ENCODE data around the gene RFNG.

Gene RFNG

DNA sequence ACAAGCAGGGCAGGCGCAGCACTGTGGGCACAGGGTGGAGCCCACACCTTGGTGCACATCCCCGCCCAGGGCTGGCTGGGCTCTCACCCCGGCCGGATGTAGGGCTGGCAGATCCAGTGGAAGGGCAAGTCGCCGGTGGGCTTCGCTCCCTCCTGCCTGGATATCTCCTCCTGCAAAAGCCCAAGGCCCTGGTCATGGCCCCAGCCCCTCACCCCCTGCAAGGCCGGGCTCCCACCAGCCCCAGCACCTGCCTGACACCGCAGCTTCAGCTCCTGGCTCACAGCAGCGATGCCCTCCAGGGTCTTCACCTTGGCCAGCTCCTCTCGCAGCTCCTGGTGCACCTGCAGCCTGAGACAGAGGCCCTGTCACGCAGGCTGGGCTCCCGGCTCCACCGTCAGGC, 9.0 kb upstream of the RFNG start:
- no CpG with 5 or more reads among the region's 14 CpGs for WGBS (ENCODE audit: extremely low coverage, insufficient coverage, insufficient read length)
- no peak overlapping the region for H2AFZ ChIP-seq (ENCODE audit: insufficient read depth, low read length, poor library complexity)
- H2BK12ac ChIP-seq (ENCODE audit: low read length): no peak overlapping the region
- H3K27ac ChIP-seq (ENCODE audit: low read depth, low read length): no peak overlapping the region
- H4K8ac ChIP-seq (ENCODE audit: low read depth, low read length): no peak overlapping the region
- no peak overlapping the region for H3K14ac ChIP-seq (ENCODE audit: low read length)
- DNase-seq: no peak
- no peak overlapping the region for H4K12ac ChIP-seq (ENCODE audit: low read depth, low read length)
- H3K4ac ChIP-seq (ENCODE audit: low read depth, low read length): no peak overlapping the region
- H4K91ac ChIP-seq (ENCODE audit: low read depth, low read length): no peak overlapping the region
- H3K79me1 ChIP-seq (ENCODE audit: low read length): peaks cover 4% of the 10 kb centered on the region
- H3K18ac ChIP-seq (ENCODE audit: low read length): no peak overlapping the region
- H3K36me3 ChIP-seq (ENCODE audit: control insufficient read depth in 1 of 2, insufficient read depth in 2 of 2, low read length in 2 of 2): peaks cover 78 to 82% of the 10 kb centered on the region in 2 experiments
- peaks cover 5% of the 10 kb centered on the region for H3K79me2 ChIP-seq (ENCODE audit: control insufficient read depth, insufficient read depth, low read length, poor library complexity)
- no peak overlapping the region for H2BK5ac ChIP-seq (ENCODE audit: low read depth, low read length, poor library complexity)
- no peak overlapping the region for H3K4me3 ChIP-seq (ENCODE audit: low read depth, low read length)
- no peak overlapping the region for H3K23ac ChIP-seq (ENCODE audit: low read length)
- no peak overlapping the region for H2AK5ac ChIP-seq (ENCODE audit: low read length)
- H2BK120ac ChIP-seq (ENCODE audit: insufficient read depth, low read length, poor library complexity): no peak overlapping the region
- no peak overlapping the region for H3K4me2 ChIP-seq (ENCODE audit: low read length)
- no peak overlapping the region for H3K9ac ChIP-seq (ENCODE audit: low read length)
- H3K4me1 ChIP-seq (ENCODE audit: control insufficient read depth in 1 of 2, insufficient read depth in 2 of 2, low read length in 2 of 2): peaks cover 6 to 7% of the 10 kb centered on the region in 2 experiments
- H3K27me3 ChIP-seq (ENCODE audit: insufficient read depth, low read length): no peaks in the 10 kb centered on the region
- H3K9me3 ChIP-seq (ENCODE audit: insufficient read depth, low read depth, low read length): peaks cover 2% of the 10 kb centered on the region

GRCh38 chr17:82060001-82060380, 8.4 kb upstream of the RFNG start:
- no CpG with 5 or more reads among the region's 16 CpGs for WGBS (ENCODE audit: extremely low coverage, insufficient coverage, insufficient read length)
- no peak overlapping the region for H2BK12ac ChIP-seq (ENCODE audit: low read length)
- H4K12ac ChIP-seq (ENCODE audit: low read depth, low read length): no peak overlapping the region

DNA sequence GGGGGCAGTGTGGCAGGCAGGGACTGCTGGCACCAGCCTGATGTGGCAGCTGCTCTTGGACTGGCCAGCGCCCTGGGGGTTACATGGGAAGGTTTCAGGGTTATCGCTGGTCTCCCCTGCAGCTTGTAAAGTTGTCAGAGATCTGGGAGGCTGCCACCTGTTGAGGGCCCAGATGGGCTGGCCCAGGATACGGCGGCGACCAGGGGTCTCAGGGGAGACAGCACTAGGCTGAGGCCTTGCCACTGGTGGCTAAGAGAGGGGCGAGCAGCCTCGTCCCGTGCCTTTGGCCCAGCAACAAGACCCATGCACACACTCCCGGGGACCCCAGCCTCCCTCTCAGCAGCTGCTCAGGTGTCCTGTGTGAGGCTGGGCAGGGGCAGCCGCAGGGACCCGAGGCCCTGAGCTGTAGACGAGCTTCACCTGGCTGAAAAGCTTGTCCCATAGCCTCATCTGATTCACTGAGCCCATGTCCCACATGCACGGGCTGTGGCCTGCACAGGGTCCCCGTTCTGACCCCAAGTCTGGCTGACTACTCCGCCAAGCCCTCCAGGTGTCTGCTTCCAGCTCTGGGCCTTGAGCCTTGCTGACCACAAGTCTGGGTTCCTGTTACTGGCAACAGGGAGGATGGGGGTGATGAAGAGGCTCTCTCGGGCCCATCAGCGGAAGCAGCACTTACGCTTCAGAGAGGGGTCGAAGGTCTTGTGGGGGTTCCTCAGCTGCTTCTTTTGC, 7.8 kb upstream of the RFNG start:
- H3K18ac ChIP-seq (ENCODE audit: low read length): no peak overlapping the region
- H3K23ac ChIP-seq (ENCODE audit: low read length): no peak overlapping the region
- no peak overlapping the region for H2AK5ac ChIP-seq (ENCODE audit: low read length)
- peaks cover under 1% of the 10 kb centered on the region in 2 experiments for H3K4me1 ChIP-seq (ENCODE audit: control insufficient read depth in 1 of 2, insufficient read depth in 2 of 2, low read length in 2 of 2)
- no peak overlapping the region for H4K12ac ChIP-seq (ENCODE audit: low read depth, low read length)
- H3K4me2 ChIP-seq (ENCODE audit: low read length): no peak overlapping the region
- DNase-seq: no peak
- peaks cover 2% of the 10 kb centered on the region for H3K9me3 ChIP-seq (ENCODE audit: insufficient read depth, low read depth, low read length)
- peaks cover 89 to 92% of the 10 kb centered on the region in 2 experiments for H3K36me3 ChIP-seq (ENCODE audit: control insufficient read depth in 1 of 2, insufficient read depth in 2 of 2, low read length in 2 of 2)
- H3K79me2 ChIP-seq (ENCODE audit: control insufficient read depth, insufficient read depth, low read length, poor library complexity): no peaks in the 10 kb centered on the region
- no peak overlapping the region for H3K27ac ChIP-seq (ENCODE audit: low read depth, low read length)
- no peak overlapping the region for H3K14ac ChIP-seq (ENCODE audit: low read length)
- H2BK120ac ChIP-seq (ENCODE audit: insufficient read depth, low read length, poor library complexity): no peak overlapping the region
- no peak overlapping the region for H3K4me3 ChIP-seq (ENCODE audit: low read depth, low read length)
- no peaks in the 10 kb centered on the region for H3K79me1 ChIP-seq (ENCODE audit: low read length)
- H4K8ac ChIP-seq (ENCODE audit: low read depth, low read length): no peak overlapping the region
- H3K9ac ChIP-seq (ENCODE audit: low read length): no peak overlapping the region
- no CpG with 5 or more reads among the region's 19 CpGs for WGBS (ENCODE audit: extremely low coverage, insufficient coverage, insufficient read length)
- H2BK12ac ChIP-seq (ENCODE audit: low read length): no peak overlapping the region
- H3K27me3 ChIP-seq (ENCODE audit: insufficient read depth, low read length): no peaks in the 10 kb centered on the region
- H4K91ac ChIP-seq (ENCODE audit: low read depth, low read length): no peak overlapping the region
- no peak overlapping the region for H2AFZ ChIP-seq (ENCODE audit: insufficient read depth, low read length, poor library complexity)
- H3K4ac ChIP-seq (ENCODE audit: low read depth, low read length): no peak overlapping the region
- H2BK5ac ChIP-seq (ENCODE audit: low read depth, low read length, poor library complexity): no peak overlapping the region

More at GRCh38 chr17:82060001-82060380, 8.4 kb upstream of the RFNG start:
- Histone ChIP-seq H3K9me3 (ENCODE audit: insufficient read depth, low read depth, low read length) (peaks cover 2% of the 10 kb centered on the region), H3K18ac (ENCODE audit: low read length) (no peak overlapping the region), H4K8ac (ENCODE audit: low read depth, low read length) (no peak overlapping the region), H3K23ac (ENCODE audit: low read length) (no peak overlapping the region), H2AFZ (ENCODE audit: insufficient read depth, low read length, poor library complexity) (no peak overlapping the region), H3K27ac (ENCODE audit: low read depth, low read length) (no peak overlapping the region), H4K91ac (ENCODE audit: low read depth, low read length) (no peak overlapping the region), H2BK5ac (ENCODE audit: low read depth, low read length, poor library complexity) (no peak overlapping the region), H3K4me3 (ENCODE audit: low read depth, low read length) (no peak overlapping the region), H3K4me1 (ENCODE audit: control insufficient read depth in 1 of 2, insufficient read depth in 2 of 2, low read length in 2 of 2) (peaks cover 6% of the 10 kb centered on the region in 2 experiments), H3K4me2 (ENCODE audit: low read length) (no peak overlapping the region), H3K9ac (ENCODE audit: low read length) (no peak overlapping the region), H3K79me2 (ENCODE audit: control insufficient read depth, insufficient read depth, low read length, poor library complexity) (peaks cover under 1% of the 10 kb centered on the region), H3K4ac (ENCODE audit: low read depth, low read length) (no peak overlapping the region), H2BK120ac (ENCODE audit: insufficient read depth, low read length, poor library complexity) (no peak overlapping the region), H3K27me3 (ENCODE audit: insufficient read depth, low read length) (no peaks in the 10 kb centered on the region), H3K79me1 (ENCODE audit: low read length) (no peaks in the 10 kb centered on the region), H3K14ac (ENCODE audit: low read length) (no peak overlapping the region), H2AK5ac (ENCODE audit: low read length) (no peak overlapping the region), H3K36me3 (ENCODE audit: control insufficient read depth in 1 of 2, insufficient read depth in 2 of 2, low read length in 2 of 2) (peaks cover 83 to 88% of the 10 kb centered on the region in 2 experiments)
- DNase-seq: no peak

GRCh38 chr17:82058855-82059249, 7.2 kb upstream of the RFNG start:
- H4K91ac ChIP-seq (ENCODE audit: low read depth, low read length): no peak overlapping the region
- H4K8ac ChIP-seq (ENCODE audit: low read depth, low read length): no peak overlapping the region
- H3K79me1 ChIP-seq (ENCODE audit: low read length): no peaks in the 10 kb centered on the region
- no peak overlapping the region for H3K9ac ChIP-seq (ENCODE audit: low read length)
- no CpG with 5 or more reads among the region's 10 CpGs for WGBS (ENCODE audit: extremely low coverage, insufficient coverage, insufficient read length)
- no peak overlapping the region for H2BK120ac ChIP-seq (ENCODE audit: insufficient read depth, low read length, poor library complexity)
- H3K79me2 ChIP-seq (ENCODE audit: control insufficient read depth, insufficient read depth, low read length, poor library complexity): no peaks in the 10 kb centered on the region
- H2BK5ac ChIP-seq (ENCODE audit: low read depth, low read length, poor library complexity): no peak overlapping the region
- H3K4ac ChIP-seq (ENCODE audit: low read depth, low read length): no peak overlapping the region
- no peak overlapping the region for H4K12ac ChIP-seq (ENCODE audit: low read depth, low read length)
- H2BK12ac ChIP-seq (ENCODE audit: low read length): no peak overlapping the region
- H3K14ac ChIP-seq (ENCODE audit: low read length): no peak overlapping the region
- H3K18ac ChIP-seq (ENCODE audit: low read length): no peak overlapping the region
- H3K36me3 ChIP-seq (ENCODE audit: control insufficient read depth in 1 of 2, insufficient read depth in 2 of 2, low read length in 2 of 2): peaks cover 92 to 93% of the 10 kb centered on the region in 2 experiments
- H3K27me3 ChIP-seq (ENCODE audit: insufficient read depth, low read length): no peaks in the 10 kb centered on the region
- H3K9me3 ChIP-seq (ENCODE audit: insufficient read depth, low read depth, low read length): peaks cover 2% of the 10 kb centered on the region
- no peak overlapping the region for H3K4me2 ChIP-seq (ENCODE audit: low read length)
- no peak overlapping the region for H3K4me3 ChIP-seq (ENCODE audit: low read depth, low read length)
- no peak overlapping the region for H2AK5ac ChIP-seq (ENCODE audit: low read length)
- no peak for DNase-seq
- H3K27ac ChIP-seq (ENCODE audit: low read depth, low read length): no peak overlapping the region
- H3K23ac ChIP-seq (ENCODE audit: low read length): no peak overlapping the region
- no peaks in the 10 kb centered on the region for H3K4me1 ChIP-seq (ENCODE audit: control insufficient read depth in 1 of 2, insufficient read depth in 2 of 2, low read length in 2 of 2)
- no peak overlapping the region for H2AFZ ChIP-seq (ENCODE audit: insufficient read depth, low read length, poor library complexity)

Measured in trophoblast cell (in vitro differentiated cells and primary cell).